Cerebellar nuclear complex (tissue), 1 donor: ENCODE results near the gene LCP1.
"Not testable (repeated sequence)": the region's sequence is repeated elsewhere in the genome, so short reads cannot be mapped to it uniquely, and the experiment has no call there.

Experiments used
- DNase-seq, 2 experiments: peaks; one replicate each; lab custom pipeline; 2025; lab: John Stamatoyannopoulos, UW

LCP1 gene, protein sequence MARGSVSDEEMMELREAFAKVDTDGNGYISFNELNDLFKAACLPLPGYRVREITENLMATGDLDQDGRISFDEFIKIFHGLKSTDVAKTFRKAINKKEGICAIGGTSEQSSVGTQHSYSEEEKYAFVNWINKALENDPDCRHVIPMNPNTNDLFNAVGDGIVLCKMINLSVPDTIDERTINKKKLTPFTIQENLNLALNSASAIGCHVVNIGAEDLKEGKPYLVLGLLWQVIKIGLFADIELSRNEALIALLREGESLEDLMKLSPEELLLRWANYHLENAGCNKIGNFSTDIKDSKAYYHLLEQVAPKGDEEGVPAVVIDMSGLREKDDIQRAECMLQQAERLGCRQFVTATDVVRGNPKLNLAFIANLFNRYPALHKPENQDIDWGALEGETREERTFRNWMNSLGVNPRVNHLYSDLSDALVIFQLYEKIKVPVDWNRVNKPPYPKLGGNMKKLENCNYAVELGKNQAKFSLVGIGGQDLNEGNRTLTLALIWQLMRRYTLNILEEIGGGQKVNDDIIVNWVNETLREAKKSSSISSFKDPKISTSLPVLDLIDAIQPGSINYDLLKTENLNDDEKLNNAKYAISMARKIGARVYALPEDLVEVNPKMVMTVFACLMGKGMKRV

DNA sequence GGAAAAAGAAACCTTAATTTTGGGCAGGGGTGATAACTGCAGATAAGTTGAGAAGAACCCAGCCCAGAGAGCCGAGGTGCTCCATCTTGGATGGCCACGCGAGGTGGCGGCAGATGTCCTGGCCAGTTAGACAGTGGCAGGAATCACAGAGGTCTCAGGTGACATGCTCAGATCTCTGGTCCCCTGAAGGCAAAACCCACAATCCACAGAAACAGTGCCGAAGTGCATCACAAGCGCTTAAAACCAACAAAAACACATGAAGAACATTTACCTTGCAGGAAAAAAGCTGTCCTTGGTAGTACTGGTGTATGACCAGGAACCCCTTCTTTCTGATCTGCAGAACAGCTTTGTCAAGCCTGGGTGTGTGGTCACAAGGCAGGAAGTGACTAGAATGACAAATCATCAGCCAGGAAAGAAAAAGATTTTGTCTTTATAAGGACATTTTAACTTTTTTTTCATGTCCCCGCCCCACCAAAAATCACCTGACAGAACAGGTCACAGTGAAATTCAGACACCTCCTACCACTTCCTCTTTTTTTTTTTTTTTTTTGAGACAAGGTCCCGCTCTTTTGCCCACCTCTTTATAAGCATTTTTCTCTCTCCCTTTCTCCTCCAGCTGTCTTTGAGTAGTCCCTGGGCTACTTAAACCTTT lies at the start of gene LCP1:
TSS of gene LCP1 (minus strand) at position 338 of the 651 bp plus-strand sequence. CDS start 22,515 bp downstream, outside the sequence.
- no peak for DNase-seq

DNA sequence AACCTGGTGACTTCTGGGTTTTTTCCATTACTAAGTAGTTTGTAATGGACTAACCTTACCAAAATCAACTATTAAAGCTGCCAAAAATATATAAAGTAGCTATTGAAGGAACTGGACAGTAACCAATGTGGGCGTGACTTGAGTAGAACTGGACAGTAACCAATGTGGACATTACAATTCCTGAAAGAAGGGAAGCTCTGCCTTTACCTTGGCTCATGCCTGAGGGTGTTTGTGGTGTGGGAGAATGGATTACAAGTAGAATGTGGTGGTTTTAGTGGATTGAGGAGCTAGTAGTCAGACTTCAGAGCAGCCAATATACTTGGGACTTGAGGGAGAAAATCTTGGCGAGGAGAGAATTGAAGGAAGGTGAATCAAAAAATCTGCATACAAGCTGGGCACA lies 47.3 kb upstream of the LCP1 start:
- DNase-seq, result no peak

DNA sequence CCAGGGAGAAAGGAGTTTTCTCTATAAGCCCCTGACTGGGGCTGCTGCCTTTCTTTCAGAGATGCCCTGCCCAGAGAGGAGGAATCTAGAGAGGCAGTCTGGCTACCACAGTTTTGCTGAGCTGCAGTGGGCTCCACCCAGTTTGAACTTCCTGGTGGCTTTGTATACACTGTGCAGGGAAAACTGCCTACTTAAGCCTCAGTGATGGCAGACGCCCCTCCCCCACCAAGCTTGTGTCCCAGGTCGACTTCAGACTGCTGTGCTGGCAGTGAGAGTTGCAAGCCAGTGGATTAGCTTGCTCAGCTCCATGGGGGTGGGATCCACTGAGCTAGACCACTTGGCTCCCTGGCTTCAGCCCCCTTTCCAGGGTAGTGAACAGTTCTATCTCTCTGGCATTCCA lies 38.3 kb upstream of the LCP1 start:
- DNase-seq, result not testable (repeated sequence)

DNA sequence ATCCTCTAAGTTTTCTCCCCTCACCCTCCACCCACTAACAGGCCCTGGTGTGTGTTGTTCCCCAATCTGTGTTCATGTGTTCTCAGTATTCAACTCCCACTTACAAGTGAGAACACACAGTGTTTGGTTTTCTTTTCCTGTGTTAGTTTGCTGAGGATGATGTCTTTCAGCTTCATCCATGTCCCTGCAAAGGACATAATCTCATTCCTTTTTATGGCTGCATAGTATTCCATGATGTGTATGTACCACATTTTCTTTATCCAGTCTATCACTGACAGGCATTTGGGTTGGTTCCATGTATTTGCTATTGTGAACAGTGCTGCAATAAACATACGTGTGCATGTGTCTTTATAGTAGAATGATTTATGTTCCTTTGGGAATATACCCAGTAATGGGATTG lies 32.8 kb upstream of the LCP1 start:
- not testable (repeated sequence) for DNase-seq

DNA sequence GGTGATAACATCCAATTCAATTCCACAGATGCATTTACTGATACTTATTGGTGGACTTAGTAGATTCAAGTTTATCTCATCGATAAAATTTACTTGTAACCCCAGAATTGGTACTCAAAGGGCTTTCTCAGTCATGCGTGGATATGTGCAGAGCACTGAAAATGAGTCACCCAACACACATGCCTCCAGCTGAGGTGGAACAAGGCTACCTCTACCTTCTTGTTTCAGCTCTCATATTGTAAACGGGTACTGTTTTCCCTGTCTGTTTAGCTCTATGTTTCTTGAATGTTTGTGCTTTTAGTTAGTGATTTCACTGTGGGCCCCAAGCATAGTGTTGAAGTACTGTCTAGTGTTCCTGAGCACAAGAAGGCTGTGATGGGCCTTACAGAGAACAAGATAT lies 31.3 kb upstream of the LCP1 start:
- no peak for DNase-seq

DNA sequence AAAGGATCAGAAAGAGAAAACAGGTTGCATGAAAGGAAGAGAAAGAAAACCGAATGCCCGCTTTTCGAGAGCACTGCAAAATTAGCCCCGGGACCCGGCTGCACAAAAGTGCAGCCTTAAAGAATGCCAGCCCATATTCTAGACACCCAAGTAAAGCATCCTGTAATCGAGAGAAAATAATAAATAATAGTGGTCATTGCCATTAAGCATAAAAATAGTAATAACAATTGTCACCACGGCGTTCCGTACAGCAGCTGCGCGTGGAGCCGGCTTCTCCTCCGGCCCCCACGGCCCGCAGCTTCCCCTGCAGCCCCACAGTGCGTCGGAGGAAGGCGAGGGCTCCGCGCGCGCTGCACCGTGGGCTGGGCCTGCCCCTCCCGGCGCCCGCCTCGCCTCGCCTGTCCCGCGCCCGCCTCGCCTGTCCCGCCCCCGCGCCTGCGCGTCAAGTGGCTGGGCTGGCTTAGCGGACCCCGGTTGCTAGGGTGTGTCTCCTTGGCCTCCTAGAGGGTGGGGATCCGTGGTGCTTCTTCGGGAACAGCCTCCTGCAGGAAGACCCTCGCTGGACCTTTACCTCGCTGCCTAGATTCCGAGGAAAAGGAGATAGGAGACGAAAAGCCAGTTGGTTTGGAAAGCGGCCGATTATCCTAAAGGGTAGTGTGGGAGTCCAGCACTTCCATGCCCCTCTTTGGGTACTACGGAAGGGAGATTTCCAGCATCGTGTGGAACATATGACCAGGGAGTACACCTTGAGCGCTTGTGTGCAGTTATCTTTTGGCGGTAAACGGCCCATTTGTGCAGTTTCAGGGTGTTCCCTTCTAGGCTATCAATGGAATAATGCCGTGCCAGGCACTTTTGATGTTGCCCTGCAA lies 29.7 kb upstream of the LCP1 start, which contains the start of gene LRRC63:
TSS of gene LRRC63 (plus strand) at position 446 of the 869 bp plus-strand sequence. CDS start 1,107 bp downstream, outside the sequence.
- DNase-seq, result no peak

DNA sequence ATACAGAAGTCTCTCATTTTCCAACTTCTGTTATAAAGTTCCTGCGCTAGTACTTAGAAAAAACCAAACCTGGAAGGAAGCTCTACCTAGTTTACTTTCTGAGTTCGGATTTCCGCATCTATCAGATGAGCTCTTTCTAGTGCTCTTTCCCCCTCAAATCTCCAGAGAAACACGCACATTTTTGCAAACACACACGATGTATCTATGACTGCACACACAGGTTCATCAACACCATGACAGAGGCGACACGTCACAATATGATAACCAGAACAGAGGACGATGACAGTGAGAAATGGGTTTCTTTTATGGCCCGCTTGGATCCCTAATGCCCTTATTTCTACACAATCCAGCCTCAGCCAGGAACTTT lies 29.1 kb upstream of the LCP1 start:
- DNase-seq, result no peak

DNA sequence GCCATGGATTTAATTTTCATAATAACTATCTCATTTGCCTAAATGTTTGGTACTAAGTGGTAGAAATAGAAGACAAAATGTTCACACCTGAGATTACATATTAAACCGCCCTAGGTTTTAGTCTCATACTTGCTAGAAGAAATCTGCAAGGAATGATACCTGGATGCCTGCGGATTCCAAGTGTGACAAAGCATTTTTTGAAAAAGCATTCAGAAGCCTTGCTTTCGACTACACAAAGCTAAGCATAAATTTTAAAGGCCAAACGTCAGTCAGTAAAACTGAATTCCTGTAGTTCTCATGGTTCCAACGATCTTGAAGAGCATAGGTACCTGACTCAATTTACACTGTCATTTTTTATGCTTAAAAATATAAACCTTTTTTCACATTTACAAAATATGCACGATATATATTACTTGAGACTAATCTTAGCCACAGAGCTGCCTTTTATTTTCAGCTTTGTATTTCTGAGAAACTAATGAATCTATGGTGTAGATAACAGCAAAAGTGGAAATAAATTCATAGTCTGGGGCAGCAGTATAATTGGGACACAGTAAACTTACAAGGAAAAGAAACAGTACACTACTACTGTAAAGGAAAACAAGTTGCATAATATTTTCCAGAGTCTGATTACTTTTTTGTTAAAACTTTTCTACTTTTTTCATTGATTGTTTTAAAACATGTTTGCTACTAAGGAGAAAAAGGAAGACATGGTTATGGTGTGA lies 28.5 kb upstream of the LCP1 start:
- no peak for DNase-seq

DNA sequence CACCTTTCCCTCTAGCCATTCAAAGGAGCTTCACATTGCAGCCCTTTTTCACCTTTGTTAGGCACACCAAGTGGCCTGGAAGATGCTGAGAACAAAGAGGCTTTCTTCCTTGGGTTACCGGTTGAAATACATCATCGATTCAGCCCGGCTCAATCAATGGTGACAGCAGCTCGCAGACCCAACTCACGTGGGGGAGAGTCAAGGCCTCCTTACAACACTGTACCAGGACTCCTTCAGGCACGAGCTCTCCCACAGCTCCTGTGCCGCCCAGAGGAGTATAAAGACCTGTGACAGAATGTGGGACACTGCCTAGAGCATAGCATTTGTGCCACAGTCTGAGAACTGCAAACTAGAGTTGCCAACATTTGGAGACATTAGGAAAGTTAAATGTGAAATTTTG lies 25.9 kb upstream of the LCP1 start:
- DNase-seq, result no peak

DNA sequence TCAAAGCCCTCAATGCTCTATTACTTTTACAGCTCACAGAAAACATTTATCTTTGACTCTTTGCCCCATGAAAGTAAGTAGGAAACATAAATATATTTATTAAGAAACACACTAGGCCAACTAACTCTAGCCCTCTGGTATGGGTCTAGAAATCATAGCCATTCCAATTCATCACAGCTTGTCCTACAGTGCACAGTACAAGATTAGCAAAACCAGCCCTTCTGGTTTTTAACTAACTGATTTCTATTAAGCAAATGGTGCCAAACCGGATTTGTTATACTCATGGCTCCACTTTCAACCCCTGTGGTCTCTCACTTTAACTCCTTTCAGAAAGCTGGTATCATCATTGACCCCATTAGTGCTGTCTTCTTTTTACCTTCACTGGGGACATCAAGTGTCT lies 24.2 kb upstream of the LCP1 start:
- no peak for DNase-seq

DNA sequence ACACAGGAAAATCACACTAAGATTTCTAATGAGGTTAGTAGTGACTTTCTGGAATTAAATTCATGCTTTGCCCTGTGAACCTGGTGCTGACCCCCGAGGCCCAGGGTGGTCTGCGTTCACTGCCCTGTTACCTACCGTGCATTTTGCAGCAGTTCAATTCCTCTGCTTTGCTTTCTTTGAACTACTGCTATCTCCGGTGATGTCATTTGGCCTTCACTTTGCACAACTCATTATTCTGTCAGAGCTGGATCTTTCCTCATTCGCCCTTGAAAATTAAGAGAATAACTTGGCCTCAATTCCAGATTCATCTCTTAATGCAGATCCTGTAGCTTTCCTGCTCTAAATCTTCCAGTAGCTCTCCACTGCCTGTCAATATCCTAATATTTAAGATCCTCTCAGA lies 21.0 kb upstream of the LCP1 start:
- no peak for DNase-seq

DNA sequence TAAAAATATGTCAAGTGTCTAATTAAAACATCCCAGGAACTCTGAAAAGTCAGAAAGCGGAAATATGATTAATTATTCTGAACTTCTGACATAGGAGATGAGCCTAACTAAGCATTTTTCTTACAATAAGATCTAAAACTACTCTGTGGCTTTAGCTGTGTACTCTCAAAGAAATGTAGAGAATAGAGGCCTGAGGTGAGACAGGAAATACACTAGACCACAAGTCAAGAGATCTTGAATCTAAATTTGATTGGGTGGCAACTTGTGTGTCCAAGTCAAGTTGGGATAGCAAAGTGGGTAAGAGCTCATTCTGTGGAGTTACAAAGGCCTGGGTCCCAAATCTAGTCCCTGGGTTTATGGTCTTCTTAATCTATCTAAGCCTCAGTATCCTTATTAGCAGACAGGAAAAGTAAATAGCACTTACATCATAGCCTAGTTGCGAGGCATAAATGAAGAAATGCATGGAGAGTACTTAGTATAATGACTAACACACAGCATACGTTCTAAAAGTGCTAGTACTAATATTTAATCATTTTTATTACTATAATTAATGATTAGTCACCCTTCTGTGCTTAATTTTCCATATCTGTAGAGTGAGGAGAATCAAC lies 20.3 kb upstream of the LCP1 start:
- no peak for DNase-seq

DNA sequence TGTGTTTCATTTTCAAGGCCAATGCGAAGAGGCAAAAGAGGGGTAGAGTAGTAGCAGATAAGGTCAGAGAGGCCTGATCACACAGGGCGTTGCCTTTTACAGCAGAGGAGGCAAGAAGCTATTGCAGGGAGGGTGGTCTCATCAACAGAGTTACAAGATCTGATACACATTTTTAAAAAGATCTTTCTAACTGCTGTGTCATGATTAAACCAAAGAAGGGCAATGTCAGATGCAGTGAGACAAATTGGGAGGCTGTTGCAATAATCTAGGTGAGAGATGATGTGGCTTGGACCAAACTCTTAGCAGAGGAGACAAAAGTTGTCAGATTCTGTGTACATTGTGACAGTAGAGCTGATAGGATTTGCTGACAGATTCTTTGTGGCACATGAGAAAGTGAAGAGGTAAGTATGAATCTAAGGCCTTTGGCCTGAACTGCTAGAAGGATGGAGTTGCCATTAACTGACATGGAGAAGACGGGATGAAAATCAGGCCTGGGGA lies 16.8 kb upstream of the LCP1 start:
- no peak for DNase-seq

DNA sequence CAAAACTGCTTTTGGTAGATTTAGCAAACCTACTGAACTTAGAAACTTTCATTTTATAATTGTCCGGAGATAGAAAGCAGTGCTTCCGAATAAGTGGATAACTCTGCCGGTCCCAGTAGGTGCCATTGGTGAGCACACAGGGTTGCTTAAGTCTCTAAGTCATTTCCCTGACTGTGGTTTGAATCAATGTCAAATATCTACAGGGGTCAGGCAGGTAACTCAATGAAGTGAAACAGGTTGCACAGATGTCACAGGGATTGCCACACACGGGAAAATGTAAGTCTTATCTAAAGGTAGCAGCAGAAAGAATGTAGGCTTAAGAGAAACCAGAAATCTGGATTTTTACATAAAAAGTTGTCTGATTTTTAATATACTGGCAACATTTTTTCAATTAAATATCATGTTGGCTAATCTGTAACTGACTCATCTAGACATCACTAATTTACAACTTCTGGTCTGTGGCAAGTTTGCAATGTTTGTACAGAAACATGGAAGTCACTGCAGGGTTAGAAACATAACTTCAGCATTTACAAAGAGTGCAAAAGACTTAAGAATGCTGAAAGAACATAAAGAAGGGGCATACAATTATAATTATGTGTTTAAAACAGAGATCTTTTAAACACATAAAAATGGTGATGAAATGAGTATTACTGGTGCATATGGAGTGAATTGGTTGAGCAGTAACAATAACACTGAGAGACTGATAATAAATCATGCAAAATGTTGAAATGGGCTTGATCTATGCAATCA lies 15.5 kb upstream of the LCP1 start:
- no peak for DNase-seq

DNA sequence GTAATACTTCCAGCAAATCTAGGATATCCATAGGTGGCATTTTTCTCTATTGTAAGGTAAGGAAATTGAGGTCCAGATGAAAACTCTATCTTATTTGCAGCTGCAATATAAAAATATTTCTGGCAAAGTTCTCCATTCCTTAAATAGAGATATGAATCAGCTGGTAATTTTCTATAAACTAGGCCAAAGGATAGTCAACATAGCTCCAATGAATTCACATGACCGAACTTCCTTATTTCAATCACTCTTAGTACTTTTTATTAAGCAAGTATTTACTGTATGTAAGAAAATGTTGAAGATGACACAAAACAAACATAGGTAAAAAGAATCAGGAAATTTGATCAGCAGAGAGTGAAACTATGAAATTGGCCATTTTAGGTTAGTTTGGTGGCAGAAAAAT lies 13.0 kb upstream of the LCP1 start:
- DNase-seq, result no peak

DNA sequence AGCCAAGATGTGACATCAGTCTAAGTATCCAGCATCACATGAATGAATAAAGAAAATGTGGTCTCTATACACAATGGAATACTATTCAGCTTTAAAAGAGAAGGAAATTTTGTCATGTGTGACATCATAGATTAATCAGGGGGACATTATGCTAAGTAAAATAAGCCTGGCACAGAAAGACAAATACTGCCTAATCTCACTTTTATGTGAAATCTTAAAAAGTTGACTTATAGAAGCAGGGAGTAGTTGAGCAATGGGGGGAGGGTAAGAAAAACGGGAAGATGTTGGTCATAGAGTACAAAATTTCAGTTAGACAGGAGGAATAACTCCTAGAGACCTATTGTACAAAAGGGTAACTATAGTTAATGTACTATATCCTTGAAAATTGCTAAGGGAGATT lies 10.4 kb upstream of the LCP1 start:
- no peak for DNase-seq

DNA sequence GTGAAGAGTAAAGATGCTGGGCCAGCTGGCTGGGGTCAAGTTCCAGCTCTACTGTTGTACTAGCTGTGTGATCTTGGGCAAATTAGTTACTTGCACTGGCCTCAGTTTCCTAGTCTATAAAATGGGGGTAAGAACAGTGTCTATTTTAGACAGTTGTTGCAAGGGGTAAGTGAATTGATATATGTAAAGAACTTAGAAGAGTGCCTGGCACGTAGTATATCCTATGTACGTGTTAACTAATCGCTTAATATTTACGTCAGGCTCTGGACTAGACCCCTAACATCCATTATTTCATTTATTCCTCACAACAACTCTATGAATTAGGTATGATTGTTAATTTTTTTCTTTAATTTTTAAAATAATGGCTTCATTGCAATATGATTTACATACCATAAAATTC lies 3.7 kb upstream of the LCP1 start:
- DNase-seq, result no peak

DNA sequence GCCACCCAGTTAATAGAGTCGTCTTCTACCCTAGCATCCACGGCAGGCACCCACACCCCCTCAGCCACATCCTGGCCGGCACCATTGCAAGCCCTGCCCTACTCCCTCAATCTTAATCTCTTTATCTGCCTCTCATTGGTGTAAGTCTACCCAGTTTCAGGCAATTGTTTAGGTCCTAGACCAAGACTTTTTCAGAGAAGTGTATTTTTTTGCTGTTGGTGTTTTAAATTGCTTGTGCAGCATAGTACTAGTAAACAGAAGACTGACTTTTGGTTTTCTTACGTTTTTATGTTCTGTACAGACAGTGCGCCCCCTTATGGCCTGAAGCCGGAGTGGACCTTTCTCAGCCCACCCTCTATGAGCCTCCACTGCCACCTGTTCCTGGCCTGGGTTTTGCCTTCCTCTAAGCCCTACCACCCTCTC lies 2.3 kb upstream of the LCP1 start:
- DNase-seq, result no peak

DNA sequence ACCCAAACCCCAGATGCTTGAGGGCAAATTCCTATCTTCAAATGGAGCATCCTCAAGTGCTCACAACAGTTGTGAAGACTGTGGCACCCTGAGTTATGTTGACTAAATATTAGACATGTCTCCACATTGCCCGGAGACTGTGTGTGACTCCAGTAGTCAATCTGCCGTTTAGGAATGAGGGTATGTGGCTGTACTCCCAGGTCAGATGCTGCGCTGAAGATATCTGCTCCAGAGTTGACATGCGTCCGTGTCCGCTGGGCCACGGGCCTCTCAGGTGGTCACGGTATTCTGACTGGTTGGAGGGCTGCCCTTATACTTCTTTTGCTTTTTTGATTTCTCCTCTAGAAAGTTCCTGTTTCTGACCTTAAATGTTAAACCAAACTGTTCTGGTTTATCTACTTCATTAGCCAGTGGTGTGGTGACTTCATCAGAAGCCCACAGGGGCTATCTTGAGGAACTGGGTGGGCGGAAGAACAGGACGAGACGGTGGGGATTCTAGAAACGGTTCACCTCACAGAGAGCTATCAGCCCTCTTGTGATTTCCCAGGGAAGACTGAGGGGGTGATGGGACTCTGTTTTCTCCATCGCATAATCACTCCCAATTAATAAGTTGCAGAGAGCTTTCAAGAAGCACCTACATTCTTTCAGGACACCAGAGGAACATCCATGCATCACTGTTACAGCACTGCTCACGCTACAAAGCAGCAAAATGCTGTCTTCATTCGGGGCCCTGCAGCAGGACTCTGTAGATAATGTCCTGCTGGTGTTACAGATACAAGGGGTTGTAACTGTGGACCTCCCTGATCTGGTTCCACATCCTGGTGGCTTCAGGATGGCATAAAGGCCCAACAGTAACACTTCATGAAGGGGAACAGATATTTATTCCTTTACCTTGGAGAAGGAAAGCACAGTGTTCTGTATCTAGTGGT lies 1.3 kb upstream of the LCP1 start:
- DNase-seq, result no peak
